ENCODE data around the gene TMEM184C. TPM values are rescaled to one million over a fixed set of nuclear protein-coding genes. Genes with fewer than 3 reads are reported as not detected.

The TMEM184C gene
- total and polyA plus RNA-seq, 2 of the 8 experiments (the other 6 are each of a cell fraction or from before 2014, with no cell fraction given), result 11.1 to 42.4 TPM

- TF ChIP-seq CHD7 (IDR thresholded peaks at IDR 0.05; ENCODE audit: insufficient replicate concordance, low read length), result no peak
These were observed 34.7 kb upstream of the TMEM184C start (continued) for GRCh38 chr4:147582386-147583060.

All from H1 (cell line).